SK-N-SH treated with all-trans-retinoic acid at 6 μM for 48 hours (cell line): ENCODE results near the gene BRIX1.

Experiments
- ARNTL ChIP-seq: fragments of 450-650 bp; formaldehyde crosslinking; IDR thresholded peaks from 2 replicates; pipeline ENCODE4 v1.5.0; 2020; ENCODE audit warnings: low read depth, mild to moderate bottlenecking, moderate library complexity, borderline replicate concordance
- CREB5 ChIP-seq: fragments of 250-450 bp; sonication (Bioruptor Pico); IDR thresholded peaks from 2 replicates; pipeline ENCODE4 v1.5.1; 2020; ENCODE audit warnings: low read depth, mild to moderate bottlenecking, moderate library complexity
- RARB ChIP-seq: fragments of 250-450 bp; sonication (Bioruptor Pico); IDR thresholded peaks from 2 replicates; pipeline ENCODE4 v1.8.0; 2021; ENCODE audit warnings: mild to moderate bottlenecking, moderate library complexity
- SNAI2 ChIP-seq: fragments of 250-450 bp; sonication (Bioruptor Pico); IDR thresholded peaks from 2 replicates; pipeline ENCODE4 v1.5.0; 2020; ENCODE audit warnings: mild to moderate bottlenecking, moderate library complexity
- ZFP30 ChIP-seq: fragments of 450-650 bp; formaldehyde crosslinking; IDR thresholded peaks from 2 replicates; pipeline ENCODE4 v1.5.0; 2022; ENCODE audit warnings: mild to moderate bottlenecking, moderate library complexity
- ZNF70 ChIP-seq: fragments of 450-650 bp; formaldehyde crosslinking; IDR thresholded peaks from 2 replicates; pipeline ENCODE4 v1.5.0; 2020; ENCODE audit warnings: mild to moderate bottlenecking, moderate library complexity
- TF ChIP-seq, protein P1 (sequence below): fragments of 250-450 bp; sonication (Bioruptor Pico); IDR thresholded peaks from 2 replicates; pipeline ENCODE4 v1.5.1; 2021; ENCODE audit warnings: mild to moderate bottlenecking, moderate library complexity

GRCh38 chr5:34944460-34945047 is 29.0 kb downstream of the BRIX1 start:
- no peak for TF ChIP-seq ZFP30 (CRISPR knock-in tag)
- TF ChIP-seq, protein P1, sequence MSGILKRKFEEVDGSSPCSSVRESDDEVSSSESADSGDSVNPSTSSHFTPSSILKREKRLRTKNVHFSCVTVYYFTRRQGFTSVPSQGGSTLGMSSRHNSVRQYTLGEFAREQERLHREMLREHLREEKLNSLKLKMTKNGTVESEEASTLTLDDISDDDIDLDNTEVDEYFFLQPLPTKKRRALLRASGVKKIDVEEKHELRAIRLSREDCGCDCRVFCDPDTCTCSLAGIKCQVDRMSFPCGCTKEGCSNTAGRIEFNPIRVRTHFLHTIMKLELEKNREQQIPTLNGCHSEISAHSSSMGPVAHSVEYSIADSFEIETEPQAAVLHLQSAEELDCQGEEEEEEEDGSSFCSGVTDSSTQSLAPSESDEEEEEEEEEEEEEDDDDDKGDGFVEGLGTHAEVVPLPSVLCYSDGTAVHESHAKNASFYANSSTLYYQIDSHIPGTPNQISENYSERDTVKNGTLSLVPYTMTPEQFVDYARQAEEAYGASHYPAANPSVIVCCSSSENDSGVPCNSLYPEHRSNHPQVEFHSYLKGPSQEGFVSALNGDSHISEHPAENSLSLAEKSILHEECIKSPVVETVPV (CRISPR knock-in tag) = no peak
- TF ChIP-seq RARB = no peak
- TF ChIP-seq ARNTL (CRISPR knock-in tag) = no peak
- no peak for TF ChIP-seq CREB5
- no peak for TF ChIP-seq ZNF70 (CRISPR knock-in tag)
- TF ChIP-seq SNAI2 (CRISPR knock-in tag) = no peak
